Large intestine (tissue), 3 donors: ENCODE data around the gene PTPRD. TPM values are rescaled to one million over a fixed set of nuclear protein-coding genes. Genes with fewer than 3 reads are reported as not detected.

Experiments
- DNase-seq, 2 donors: peaks; one replicate each; pipeline versions ENCODE4 v3.0.0 to v3.0.0-alpha.2; 2013
- H3K27ac ChIP-seq: one replicate; pipeline ENCODE4 v1.5.1; 2013; ENCODE audit warnings: low read length
- H3K27me3 ChIP-seq: 2 replicates; pipeline ENCODE4 v1.6.1; 2013; ENCODE audit warnings: low read length; ENCODE audit not compliant: control insufficient read depth, insufficient read depth
- H3K36me3 ChIP-seq: 2 replicates; pipeline ENCODE4 v1.6.1; 2013; ENCODE audit warnings: low read length; ENCODE audit not compliant: control insufficient read depth, insufficient read depth
- H3K4me1 ChIP-seq: one replicate; pipeline ENCODE4 v1.6.1; 2013; ENCODE audit warnings: low read length; ENCODE audit not compliant: control insufficient read depth, insufficient read depth
- H3K4me3 ChIP-seq: one replicate; pipeline ENCODE4 v1.5.1; 2013; ENCODE audit warnings: low read length
- H3K9me3 ChIP-seq: one replicate; pipeline ENCODE4 v1.6.1; 2013; ENCODE audit warnings: mild to moderate bottlenecking, low read depth, low read length, moderate library complexity; ENCODE audit not compliant: control insufficient read depth
- WGBS: methylation state at CpG from one replicate; pipeline ENCODE4 v1.1.5; 2013; ENCODE audit warnings: low lambda C conversion rate; ENCODE audit not compliant: insufficient coverage; 5-methylcytosine and 5-hydroxymethylcytosine counted together
- polyA plus RNA-seq: library from polyadenylated mRNA; unstranded; fragments of 120-200 nt; gene quantifications from one replicate; pipeline ENCODE4 v1.2.1, GENCODE V29; 2013

Gene PTPRD
- polyA plus RNA-seq, 1 donor = 12.0 TPM

- no peak for DNase-seq
- H3K36me3 ChIP-seq = no peaks in the 10 kb centered on the region
- H3K9me3 ChIP-seq = no peaks in the 10 kb centered on the region
- no peaks in the 10 kb centered on the region for H3K27me3 ChIP-seq
- H3K27ac ChIP-seq = no peak overlapping the region
- 100% methylated on average over 1 of the region's 2 CpGs for WGBS
- H3K4me3 ChIP-seq = no peak overlapping the region
- no peaks in the 10 kb centered on the region for H3K4me1 ChIP-seq
These were observed 1926.3 kb downstream of the PTPRD start for GRCh38 chr9:8686516-8686915.

GRCh38 chr9:8685825-8686224, 1927.0 kb downstream of the PTPRD start:
- H3K4me3 ChIP-seq = no peak overlapping the region
- no peak for DNase-seq
- H3K27ac ChIP-seq = no peak overlapping the region
- no peaks in the 10 kb centered on the region for H3K36me3 ChIP-seq
- H3K27me3 ChIP-seq = no peaks in the 10 kb centered on the region
- 79% methylated on average over 2 of the region's 3 CpGs for WGBS
- H3K4me1 ChIP-seq = no peaks in the 10 kb centered on the region
- no peaks in the 10 kb centered on the region for H3K9me3 ChIP-seq

GRCh38 chr9:8684978-8685708, 1927.7 kb downstream of the PTPRD start:
- H3K4me3 ChIP-seq = no peak overlapping the region
- H3K27ac ChIP-seq = no peak overlapping the region
- WGBS = 65% methylated on average over 2 of the region's 4 CpGs
- H3K27me3 ChIP-seq = no peaks in the 10 kb centered on the region
- no peaks in the 10 kb centered on the region for H3K4me1 ChIP-seq
- no peak for DNase-seq
- H3K36me3 ChIP-seq = no peaks in the 10 kb centered on the region
- no peaks in the 10 kb centered on the region for H3K9me3 ChIP-seq

- Histone ChIP-seq H3K4me3 (no peak overlapping the region), H3K36me3 (no peaks in the 10 kb centered on the region), H3K4me1 (no peaks in the 10 kb centered on the region), H3K27me3 (no peaks in the 10 kb centered on the region), H3K27ac (no peak overlapping the region), H3K9me3 (no peaks in the 10 kb centered on the region)
- no CpG with 5 or more reads among the region's 7 CpGs for WGBS
- DNase-seq = no peak
These were observed 1929.3 kb downstream of the PTPRD start for GRCh38 chr9:8683496-8683895.

GRCh38 chr9:8680658-8681057, 1932.1 kb downstream of the PTPRD start:
- Histone ChIP-seq H3K27ac (no peak overlapping the region), H3K9me3 (no peaks in the 10 kb centered on the region), H3K27me3 (no peaks in the 10 kb centered on the region), H3K36me3 (no peaks in the 10 kb centered on the region), H3K4me1 (no peaks in the 10 kb centered on the region), H3K4me3 (no peak overlapping the region)
- WGBS = 80% methylated on average over 1 of the region's 2 CpGs
- no peak for DNase-seq

GRCh38 chr9:8680157-8680556, 1932.6 kb downstream of the PTPRD start:
- Histone ChIP-seq H3K4me3 (no peak overlapping the region), H3K27ac (no peak overlapping the region), H3K36me3 (no peaks in the 10 kb centered on the region), H3K9me3 (no peaks in the 10 kb centered on the region), H3K27me3 (no peaks in the 10 kb centered on the region), H3K4me1 (no peaks in the 10 kb centered on the region)
- no peak for DNase-seq
- WGBS = 100% methylated on average over 3 of the region's 3 CpGs

- H3K27me3 ChIP-seq = no peaks in the 10 kb centered on the region
- H3K27ac ChIP-seq = no peak overlapping the region
- no CpG with 5 or more reads among the region's 2 CpGs for WGBS
- H3K4me1 ChIP-seq = no peaks in the 10 kb centered on the region
- DNase-seq = no peak
- H3K9me3 ChIP-seq = no peaks in the 10 kb centered on the region
- H3K36me3 ChIP-seq = no peaks in the 10 kb centered on the region
- H3K4me3 ChIP-seq = no peak overlapping the region
These were observed 1933.4 kb downstream of the PTPRD start for GRCh38 chr9:8679371-8679822.

- Histone ChIP-seq H3K27ac (no peak overlapping the region), H3K36me3 (no peaks in the 10 kb centered on the region), H3K4me1 (no peaks in the 10 kb centered on the region), H3K27me3 (no peaks in the 10 kb centered on the region), H3K4me3 (no peak overlapping the region), H3K9me3 (no peaks in the 10 kb centered on the region)
- WGBS = 60% methylated on average over 1 of the region's 4 CpGs
- DNase-seq = no peak
These were observed 1935.1 kb downstream of the PTPRD start for GRCh38 chr9:8677741-8678140.

GRCh38 chr9:8674536-8674935, 1938.3 kb downstream of the PTPRD start:
- Histone ChIP-seq H3K4me1 (no peaks in the 10 kb centered on the region), H3K36me3 (no peaks in the 10 kb centered on the region), H3K27me3 (no peaks in the 10 kb centered on the region), H3K9me3 (no peaks in the 10 kb centered on the region), H3K4me3 (no peak overlapping the region), H3K27ac (no peak overlapping the region)
- DNase-seq = no peak

- no CpG with 5 or more reads among the region's 7 CpGs for WGBS
- H3K27me3 ChIP-seq = no peaks in the 10 kb centered on the region
- no peaks in the 10 kb centered on the region for H3K9me3 ChIP-seq
- H3K4me1 ChIP-seq = no peaks in the 10 kb centered on the region
- H3K27ac ChIP-seq = no peak overlapping the region
- H3K36me3 ChIP-seq = no peaks in the 10 kb centered on the region
- no peak for DNase-seq
- H3K4me3 ChIP-seq = no peak overlapping the region
These were observed 1939.0 kb downstream of the PTPRD start for GRCh38 chr9:8673830-8674229.

GRCh38 chr9:8670751-8671150, 1942.1 kb downstream of the PTPRD start:
- Histone ChIP-seq H3K27me3 (no peaks in the 10 kb centered on the region), H3K27ac (no peak overlapping the region), H3K4me1 (no peaks in the 10 kb centered on the region), H3K9me3 (no peaks in the 10 kb centered on the region), H3K4me3 (no peak overlapping the region), H3K36me3 (no peaks in the 10 kb centered on the region)
- WGBS = 40% methylated on average over 1 of the region's 2 CpGs
- no peak for DNase-seq
